ENCODE data around the gene WIPF3. TPM values are rescaled to one million over a fixed set of nuclear protein-coding genes. Genes with fewer than 3 reads are reported as not detected.

WIPF3 gene
- total and polyA plus RNA-seq, 4 donors, result 0.10 to 0.23 (median 0.14) TPM; not detected in 1

DNA sequence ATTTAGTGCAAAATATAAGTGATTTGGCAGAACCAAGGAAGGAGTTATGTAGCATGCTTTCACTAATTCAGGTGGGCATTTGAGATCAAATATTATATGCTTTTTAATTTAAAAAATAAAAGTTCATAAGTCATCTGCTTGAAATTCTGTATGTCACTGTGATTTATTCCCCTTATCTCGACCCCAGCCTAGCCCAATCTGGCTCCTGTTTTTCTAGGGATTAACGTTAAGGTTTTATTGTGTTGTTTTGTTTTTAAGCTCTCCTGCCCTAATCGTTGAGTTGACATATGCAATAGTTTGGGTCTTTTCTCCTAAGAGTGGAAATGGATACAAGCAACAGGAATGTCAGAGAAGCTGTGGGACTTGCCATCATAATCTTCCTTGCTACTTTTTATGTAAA, 42.6 kb downstream of the WIPF3 start (continued):
- TF ChIP-seq, protein P1, sequence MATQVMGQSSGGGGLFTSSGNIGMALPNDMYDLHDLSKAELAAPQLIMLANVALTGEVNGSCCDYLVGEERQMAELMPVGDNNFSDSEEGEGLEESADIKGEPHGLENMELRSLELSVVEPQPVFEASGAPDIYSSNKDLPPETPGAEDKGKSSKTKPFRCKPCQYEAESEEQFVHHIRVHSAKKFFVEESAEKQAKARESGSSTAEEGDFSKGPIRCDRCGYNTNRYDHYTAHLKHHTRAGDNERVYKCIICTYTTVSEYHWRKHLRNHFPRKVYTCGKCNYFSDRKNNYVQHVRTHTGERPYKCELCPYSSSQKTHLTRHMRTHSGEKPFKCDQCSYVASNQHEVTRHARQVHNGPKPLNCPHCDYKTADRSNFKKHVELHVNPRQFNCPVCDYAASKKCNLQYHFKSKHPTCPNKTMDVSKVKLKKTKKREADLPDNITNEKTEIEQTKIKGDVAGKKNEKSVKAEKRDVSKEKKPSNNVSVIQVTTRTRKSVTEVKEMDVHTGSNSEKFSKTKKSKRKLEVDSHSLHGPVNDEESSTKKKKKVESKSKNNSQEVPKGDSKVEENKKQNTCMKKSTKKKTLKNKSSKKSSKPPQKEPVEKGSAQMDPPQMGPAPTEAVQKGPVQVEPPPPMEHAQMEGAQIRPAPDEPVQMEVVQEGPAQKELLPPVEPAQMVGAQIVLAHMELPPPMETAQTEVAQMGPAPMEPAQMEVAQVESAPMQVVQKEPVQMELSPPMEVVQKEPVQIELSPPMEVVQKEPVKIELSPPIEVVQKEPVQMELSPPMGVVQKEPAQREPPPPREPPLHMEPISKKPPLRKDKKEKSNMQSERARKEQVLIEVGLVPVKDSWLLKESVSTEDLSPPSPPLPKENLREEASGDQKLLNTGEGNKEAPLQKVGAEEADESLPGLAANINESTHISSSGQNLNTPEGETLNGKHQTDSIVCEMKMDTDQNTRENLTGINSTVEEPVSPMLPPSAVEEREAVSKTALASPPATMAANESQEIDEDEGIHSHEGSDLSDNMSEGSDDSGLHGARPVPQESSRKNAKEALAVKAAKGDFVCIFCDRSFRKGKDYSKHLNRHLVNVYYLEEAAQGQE (IDR thresholded peaks at IDR 0.05), result no peak
- TF ChIP-seq EGR1 (IDR thresholded peaks at IDR 0.05; ENCODE audit: low read depth in 2 of 2), result no peak
- TF ChIP-seq HNF4A (conservative IDR thresholded peaks at IDR 0.05), result no peak

DNA sequence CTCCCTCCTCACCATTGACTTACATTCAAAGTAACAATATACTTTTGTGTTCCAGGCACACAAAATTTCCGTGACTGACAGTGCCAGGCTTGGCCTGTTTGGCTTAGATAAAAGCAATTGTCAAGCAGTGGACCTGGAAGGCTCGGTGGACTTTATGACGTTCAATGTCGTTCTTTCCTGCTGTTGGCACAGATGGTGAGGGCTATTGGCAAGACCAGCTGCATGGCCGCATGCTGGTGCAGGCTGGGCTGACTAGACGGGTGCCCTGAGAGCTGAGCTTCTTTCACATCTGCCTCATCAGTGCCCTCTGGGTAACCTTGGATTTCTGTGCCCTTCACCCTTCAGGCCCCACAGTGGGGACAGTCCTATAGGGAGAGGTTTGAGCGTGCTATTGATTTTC, 45.2 kb downstream of the WIPF3 start:
- no peak overlapping the region for H3K27ac ChIP-seq (ENCODE audit: low read depth in 1 of 2, low read length in 2 of 2)
- H3K4me3 ChIP-seq (ENCODE audit: low read depth in 1 of 3, low read length in 3 of 3), result no peak overlapping the region
- TF ChIP-seq HNF4G (IDR thresholded peaks at IDR 0.05) (no peak), HNF4A (conservative IDR thresholded peaks at IDR 0.05) (no peak), NR2F2 (IDR thresholded peaks at IDR 0.05) (no peak), FOXA1 (IDR thresholded peaks at IDR 0.05) (no peak), GABPA (IDR thresholded peaks at IDR 0.05 in 1 of 2, conservative IDR thresholded peaks at IDR 0.05 in 1 of 2) (no peak), MAX (IDR thresholded peaks at IDR 0.05) (no peak), EGR1 (IDR thresholded peaks at IDR 0.05; ENCODE audit: low read depth in 2 of 2) (no peak), SP1 (IDR thresholded peaks at IDR 0.05) (no peak), TAF1 (conservative IDR thresholded peaks at IDR 0.05) (no peak)
- TF ChIP-seq, protein P1 (IDR thresholded peaks at IDR 0.05), result no peak
- H3K36me3 ChIP-seq (ENCODE audit: control insufficient read depth in 4 of 4, insufficient read depth in 3 of 4, low read depth in 1 of 4, low read length in 3 of 4), result no peaks in the 10 kb centered on the region
- H3K27me3 ChIP-seq (ENCODE audit: control insufficient read depth in 4 of 4, insufficient read depth in 4 of 4, low read length in 3 of 4), result peaks cover 0 to 2% (median 0%) of the 10 kb centered on the region in 4 donors
- 50% methylated on average over 7 of the region's 7 CpGs for whole genome bisulfite sequencing
- DNase-seq (ENCODE audit: low spot score), result no peak
- H3K9ac ChIP-seq (ENCODE audit: low read depth in 1 of 2, low read length in 2 of 2), result no peak overlapping the region
- H3K9me3 ChIP-seq (ENCODE audit: control insufficient read depth in 4 of 4, low read length in 3 of 4), result no peaks in the 10 kb centered on the region
- H3K4me1 ChIP-seq (ENCODE audit: control insufficient read depth in 4 of 4, insufficient read depth in 4 of 4, low read length in 3 of 4), result peaks cover 0 to 5% (median 4%) of the 10 kb centered on the region in 4 donors

- no peak for TF ChIP-seq JUND (IDR thresholded peaks at IDR 0.05)
- TF ChIP-seq FOXA2 (IDR thresholded peaks at IDR 0.05), result no peak
- TF ChIP-seq ATF3 (IDR thresholded peaks at IDR 0.05), result no peak
- TF ChIP-seq RXRA (IDR thresholded peaks at IDR 0.05), result no peak
- TF ChIP-seq GABPA (IDR thresholded peaks at IDR 0.05 in 1 of 2, conservative IDR thresholded peaks at IDR 0.05 in 1 of 2), result no peak
- TF ChIP-seq HNF4A (conservative IDR thresholded peaks at IDR 0.05), result no peak
- no peak for TF ChIP-seq SP1 (IDR thresholded peaks at IDR 0.05)
- TF ChIP-seq RAD21 (IDR thresholded peaks at IDR 0.05), result no peak
- TF ChIP-seq HNF4G (IDR thresholded peaks at IDR 0.05), result no peak
- TF ChIP-seq, protein P1 (IDR thresholded peaks at IDR 0.05), result no peak
- H3K27ac ChIP-seq (ENCODE audit: low read depth in 1 of 2, low read length in 2 of 2), result no peak overlapping the region
- WGBS, result 97% methylated on average over 1 of the region's 1 CpG
- H3K27me3 ChIP-seq (ENCODE audit: control insufficient read depth in 4 of 4, insufficient read depth in 4 of 4, low read length in 3 of 4), result peaks cover 0 to 2% (median 0%) of the 10 kb centered on the region in 4 donors
- no peaks in the 10 kb centered on the region for H3K9me3 ChIP-seq (ENCODE audit: control insufficient read depth in 4 of 4, low read length in 3 of 4)
- DNase-seq (ENCODE audit: low spot score), result no peak
- H3K4me3 ChIP-seq (ENCODE audit: low read depth in 1 of 3, low read length in 3 of 3), result no peak overlapping the region
- no peak overlapping the region for H3K9ac ChIP-seq (ENCODE audit: low read depth in 1 of 2, low read length in 2 of 2)
- H3K4me1 ChIP-seq (ENCODE audit: control insufficient read depth in 4 of 4, insufficient read depth in 4 of 4, low read length in 3 of 4), result peaks cover 0 to 4% (median 0%) of the 10 kb centered on the region in 4 donors
- H3K36me3 ChIP-seq (ENCODE audit: control insufficient read depth in 4 of 4, insufficient read depth in 3 of 4, low read depth in 1 of 4, low read length in 3 of 4), result no peaks in the 10 kb centered on the region
Observed at GRCh38 chr7:29852457-29852856, 46.1 kb downstream of the WIPF3 start.

Data from liver (tissue), 9 donors.